Muscle of back (tissue), 13 donors: Measurements from ENCODE around the gene REPS1. TPM values are rescaled to one million over a fixed set of nuclear protein-coding genes. Genes with fewer than 3 reads are reported as not detected.
A peak's percentile ranks its signal among the peaks of the same experiment; 100 is the strongest.
"Not testable (repeated sequence)": the region's sequence is repeated elsewhere in the genome, so short reads cannot be mapped to it uniquely, and the experiment has no call there.

Source experiments
- DNase-seq, 3 donors: peaks; one replicate each; pipeline versions ENCODE4 v3.0.0 to v3.0.0-alpha.2; 2013
- long read RNA-seq, 9 donors: transcript quantifications; one replicate each; lab custom pipeline, GENCODE V29; 2026
- polyA plus RNA-seq, 10 donors: library from polyadenylated mRNA; unstranded; fragments of 120-200 nt; gene quantifications; one replicate each; pipeline ENCODE4 v1.2.1, GENCODE V29; 2013; ENCODE audit not compliant: insufficient read length in 10 of 10

The REPS1 gene
- polyA plus RNA-seq = 10 to 100 TPM; 34.1 to 57.7 (median 45.6) TPM
- long read RNA-seq, donor 1, full-length matches to known transcripts = 5 of 5 reads
- long read RNA-seq, donor 1, partial matches to known transcripts = 0 of 5 reads
- long read RNA-seq, donor 1, other reads (novel, unspliced or antisense) = 0 of 5 reads
- long read RNA-seq, donor 2, partial matches to known transcripts = 0 of 2 reads
- long read RNA-seq, donor 2, other reads (novel, unspliced or antisense) = 0 of 2 reads
- long read RNA-seq, donor 3 = 0 reads
- long read RNA-seq, donor 4, partial matches to known transcripts = 0 of 2 reads
- long read RNA-seq, donor 4, other reads (novel, unspliced or antisense) = 0 of 2 reads
- long read RNA-seq, donor 5, partial matches to known transcripts = 0 of 1 reads
- long read RNA-seq, donor 5, other reads (novel, unspliced or antisense) = 0 of 1 reads
- long read RNA-seq, donor 6, partial matches to known transcripts = 0 of 1 reads
- long read RNA-seq, donor 6, other reads (novel, unspliced or antisense) = 0 of 1 reads
- long read RNA-seq, donor 7, partial matches to known transcripts = 0 of 2 reads
- long read RNA-seq, donor 7, other reads (novel, unspliced or antisense) = 0 of 2 reads
- long read RNA-seq, donor 8 = 0 reads
- long read RNA-seq, donor 9 = 0 reads

GRCh38 chr6:138987643-138988468 is at the start of gene REPS1:
Gene REPS1 (minus strand): TSS chr6:138988253. CDS start chr6:138987682, 571 bp downstream.
- peak; percentile 91 to 97 (median 94) for DNase-seq

- DNase-seq = peak in 2 of 3 donors; percentile 13 to 31
Measured at GRCh38 chr6:139037490-139037889, 49.4 kb upstream of the REPS1 start.

DNA sequence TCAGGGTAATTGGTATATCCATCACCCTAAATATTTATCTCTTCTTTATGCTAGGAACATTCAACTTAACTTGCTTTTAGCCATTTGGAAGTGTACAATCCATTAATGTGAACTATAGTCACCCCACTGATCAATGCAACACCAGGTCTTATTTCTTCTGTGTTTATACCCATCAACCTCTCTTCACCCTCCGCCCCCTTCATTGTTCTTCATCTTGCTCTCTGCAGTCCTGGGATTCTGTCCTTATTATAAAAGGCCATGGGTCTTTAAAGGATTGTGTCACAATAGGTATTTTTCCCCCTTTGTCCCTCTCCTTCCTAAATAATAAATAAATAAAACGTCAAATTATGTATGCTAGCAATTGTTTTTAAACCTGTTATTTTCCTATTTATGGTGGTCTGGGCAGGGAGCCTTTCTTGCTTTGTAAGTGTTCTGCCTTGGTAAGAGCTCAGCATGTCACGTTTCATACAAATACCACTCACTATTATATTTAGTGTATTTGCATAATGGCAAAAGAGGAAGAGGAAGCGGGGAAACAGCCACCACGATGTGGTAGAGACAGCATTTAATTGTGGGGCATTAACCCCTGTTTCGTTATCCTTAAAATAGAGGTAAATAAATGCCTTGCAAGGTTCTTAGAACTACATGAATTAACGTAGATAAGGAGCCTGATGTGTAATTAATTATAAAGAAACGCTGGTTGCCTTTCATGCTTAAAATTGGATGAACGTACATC is 42.3 kb upstream of the REPS1 start:
- DNase-seq = peak in 1 of 3 donors; percentile 11

DNA sequence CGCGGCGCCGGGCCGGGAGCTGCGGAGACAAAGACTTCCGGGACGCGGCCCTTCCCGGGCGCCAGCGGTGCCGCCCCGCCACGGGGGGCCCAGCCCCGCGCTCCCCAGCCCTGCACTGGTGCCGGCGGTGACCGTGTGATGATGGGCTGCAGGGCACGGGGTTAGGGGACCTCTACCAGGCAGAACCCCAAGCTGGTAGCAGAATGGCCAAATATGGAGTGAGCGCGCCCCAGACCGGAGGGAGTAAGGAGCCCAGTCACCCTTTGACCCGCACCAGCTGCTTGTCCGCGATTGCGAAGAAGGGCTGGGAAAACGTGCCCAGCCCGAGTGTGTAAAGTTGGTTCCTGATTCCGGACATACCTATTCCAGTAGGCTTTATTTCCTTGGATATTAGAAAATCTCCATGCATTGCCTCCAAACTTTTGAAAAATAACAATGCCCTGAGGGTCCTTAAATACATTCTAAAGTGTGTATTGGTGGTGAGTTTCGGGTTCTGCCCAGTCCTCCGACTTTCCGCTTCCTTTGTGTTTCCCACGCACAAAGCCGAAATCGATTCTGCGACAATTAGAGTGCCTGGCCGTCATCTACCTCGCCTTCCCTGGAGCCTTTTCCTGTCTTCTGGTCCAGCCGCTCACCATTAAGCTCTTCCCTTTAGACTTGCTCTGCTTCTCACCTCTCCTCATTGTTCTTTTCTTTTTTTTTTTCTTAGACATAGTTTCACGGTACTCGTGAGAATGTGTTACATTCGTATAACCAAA is 41.6 kb upstream of the REPS1 start:
- peak; percentile 44 to 74 (median 46) for DNase-seq

GRCh38 chr6:139028658-139029469 is 40.8 kb upstream of the REPS1 start, which contains the start of gene ABRACL:
Gene ABRACL (plus strand): TSS chr6:139028745. CDS start chr6:139034161, 5,416 bp downstream.
- DNase-seq = peak; percentile 43 to 86 (median 64)

DNA sequence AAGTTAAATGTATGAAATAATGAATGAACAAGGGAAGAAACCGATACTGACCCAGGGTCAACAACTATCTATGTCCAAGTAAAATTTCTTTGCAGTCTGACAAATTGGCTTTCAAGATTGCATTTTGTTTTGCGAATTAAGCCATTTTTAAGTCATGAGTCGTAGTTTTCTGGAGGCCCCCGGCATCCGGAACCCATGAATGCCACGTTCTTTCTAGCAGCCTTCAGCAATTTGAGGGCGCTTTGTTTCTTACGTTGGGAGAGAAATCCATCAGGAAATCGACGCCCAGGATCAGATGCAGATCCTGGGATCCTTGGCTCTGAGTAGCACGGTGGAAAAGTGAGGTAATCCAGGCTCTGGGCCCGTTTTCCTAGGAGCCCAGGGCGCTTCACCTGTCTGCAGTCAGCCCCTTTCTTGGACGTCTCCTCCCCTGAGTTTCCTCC is 40.2 kb upstream of the REPS1 start:
- no peak for DNase-seq

- peak in 1 of 3 donors; percentile 39 for DNase-seq
Measured at GRCh38 chr6:139027620-139028182, 39.6 kb upstream of the REPS1 start.

- not testable (repeated sequence) for DNase-seq
Measured at GRCh38 chr6:139025416-139025815, 37.4 kb upstream of the REPS1 start.

- no peak for DNase-seq
Measured at GRCh38 chr6:139020689-139021088, 32.6 kb upstream of the REPS1 start.

GRCh38 chr6:139019722-139020121 is 31.7 kb upstream of the REPS1 start:
- DNase-seq = no peak

- peak in 1 of 3 donors; percentile 27 for DNase-seq
Measured at GRCh38 chr6:139017227-139017626, 29.2 kb upstream of the REPS1 start.

- DNase-seq = peak in 1 of 3 donors; percentile 24
Measured at GRCh38 chr6:139016337-139017213, 28.5 kb upstream of the REPS1 start.

DNA sequence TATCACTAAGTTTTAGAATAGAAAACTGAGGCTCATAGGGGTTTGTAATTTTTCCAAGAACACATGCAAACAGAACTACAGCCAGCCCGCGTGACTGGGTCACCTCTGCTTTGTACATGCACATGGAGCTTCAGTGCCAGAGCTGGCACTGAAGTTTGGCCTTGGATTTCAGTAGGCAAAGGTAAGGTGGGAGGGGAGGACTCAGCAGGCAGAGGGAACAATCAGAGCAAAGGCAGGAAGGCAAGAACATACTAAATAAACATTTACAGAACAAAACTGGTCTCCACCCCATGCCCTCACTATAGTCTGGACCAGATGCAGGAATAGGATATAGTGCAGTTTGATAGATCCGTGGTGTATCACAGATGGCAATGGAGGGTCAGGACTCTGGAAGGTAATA is 26.9 kb upstream of the REPS1 start:
- DNase-seq = no peak

- no peak for DNase-seq
Measured at GRCh38 chr6:139013185-139013800, 25.2 kb upstream of the REPS1 start.

DNA sequence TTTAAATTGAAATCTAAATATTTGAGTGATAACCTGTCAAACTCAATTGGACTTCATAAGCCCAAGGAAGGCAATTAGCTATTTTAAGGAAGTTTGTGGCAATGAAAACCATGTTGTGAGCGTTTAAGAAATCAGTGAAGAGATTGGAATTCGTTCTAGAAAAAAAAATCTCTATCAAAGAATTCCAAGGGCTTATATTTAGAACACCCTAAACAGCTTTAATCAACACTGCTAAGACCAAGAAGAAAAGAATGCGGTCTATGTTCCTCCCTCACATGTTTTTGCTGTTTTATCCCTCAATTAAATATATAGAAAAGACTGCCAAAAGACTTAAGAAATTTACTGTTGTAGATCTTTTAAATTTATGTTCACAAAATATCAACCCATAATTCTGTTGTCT is 23.9 kb upstream of the REPS1 start:
- no peak for DNase-seq

GRCh38 chr6:139010674-139011073 is 22.6 kb upstream of the REPS1 start:
- DNase-seq = no peak

- no peak for DNase-seq
Measured at GRCh38 chr6:139008117-139008516, 20.1 kb upstream of the REPS1 start.

- DNase-seq = no peak
Measured at GRCh38 chr6:139007428-139007827, 19.4 kb upstream of the REPS1 start.
